ENCODE measurements around the gene SERINC1. TPM values are rescaled to one million over a fixed set of nuclear protein-coding genes. Genes with fewer than 3 reads are reported as not detected.

The SERINC1 gene
- total RNA-seq, 4 donors from 2014 or later = 52.2 to 137 (median 78.6) TPM

- no peaks in the 10 kb centered on the region for H3K27me3 ChIP-seq
- no peak overlapping the region for H3K4me3 ChIP-seq
- H3K9me3 ChIP-seq = no peaks in the 10 kb centered on the region
- intact Hi-C loops (cut with DNase I) = no loop called here
- DNase-seq = no peak
- 76 to 77% methylated on average over 4 of the region's 4 CpGs for WGBS, 2 donors
- no peak overlapping the region for H3K27ac ChIP-seq
- peaks cover 0 to 26% (median 8%) of the 10 kb centered on the region in 3 donors for H3K4me1 ChIP-seq
- TF ChIP-seq CTCF (IDR thresholded peaks at IDR 0.05) = no peak
- TF ChIP-seq POLR2A (IDR thresholded peaks at IDR 0.05) = no peak
- peaks cover 0 to 82% (median 15%) of the 10 kb centered on the region in 3 donors for H3K36me3 ChIP-seq
Measured at GRCh38 chr6:122454673-122455072, 16.9 kb downstream of the SERINC1 start.

- WGBS, 2 donors = 63 to 67% methylated on average over 1 of the region's 1 CpG
- Histone ChIP-seq H3K9me3 (no peaks in the 10 kb centered on the region), H3K4me1 (peaks cover 0 to 4% (median 0%) of the 10 kb centered on the region in 3 donors), H3K27me3 (no peaks in the 10 kb centered on the region), H3K27ac (no peak overlapping the region), H3K4me3 (no peak overlapping the region), H3K36me3 (peaks cover 6 to 98% (median 15%) of the 10 kb centered on the region in 3 donors)
- no peak for DNase-seq
- TF ChIP-seq POLR2A (IDR thresholded peaks at IDR 0.05) (no peak), CTCF (IDR thresholded peaks at IDR 0.05) (no peak)
- intact Hi-C loops (cut with DNase I) = no loop called here
Measured at GRCh38 chr6:122452509-122452908, 19.1 kb downstream of the SERINC1 start.

GRCh38 chr6:122449069-122449468 lies 22.5 kb downstream of the SERINC1 start:
- Histone ChIP-seq H3K4me1 (no peaks in the 10 kb centered on the region), H3K27me3 (no peaks in the 10 kb centered on the region), H3K9me3 (no peaks in the 10 kb centered on the region), H3K36me3 (peaks cover 6 to 100% (median 18%) of the 10 kb centered on the region in 3 donors), H3K27ac (no peak overlapping the region), H3K4me3 (no peak overlapping the region)
- 91 to 100% methylated on average over 1 of the region's 1 CpG for WGBS, 2 donors
- intact Hi-C loops (cut with DNase I) = no loop called here
- no peak for TF ChIP-seq POLR2A (IDR thresholded peaks at IDR 0.05)
- TF ChIP-seq CTCF (IDR thresholded peaks at IDR 0.05) = no peak
- no peak for DNase-seq

GRCh38 chr6:122445274-122445673 lies 26.3 kb downstream of the SERINC1 start:
- no peak overlapping the region for H3K27ac ChIP-seq
- H3K4me3 ChIP-seq = no peak overlapping the region
- H3K36me3 ChIP-seq = peaks cover 3 to 99% (median 6%) of the 10 kb centered on the region in 3 donors
- intact Hi-C loops (cut with DNase I) = no loop called here
- TF ChIP-seq CTCF (IDR thresholded peaks at IDR 0.05) (no peak), POLR2A (IDR thresholded peaks at IDR 0.05) (no peak)
- 67% methylated on average over 1 of the region's 1 CpG; no CpG with 5 or more reads in 1 of the 2 donors for WGBS, 2 donors
- no peak for DNase-seq
- H3K9me3 ChIP-seq = no peaks in the 10 kb centered on the region
- H3K4me1 ChIP-seq = no peaks in the 10 kb centered on the region
- H3K27me3 ChIP-seq = no peaks in the 10 kb centered on the region

- H3K4me1 ChIP-seq = no peaks in the 10 kb centered on the region
- WGBS, 2 donors = 85 to 88% methylated on average over 1 of the region's 1 CpG
- peaks cover 0 to 91% (median 6%) of the 10 kb centered on the region in 3 donors for H3K36me3 ChIP-seq
- no peaks in the 10 kb centered on the region for H3K9me3 ChIP-seq
- H3K4me3 ChIP-seq = no peak overlapping the region
- no peaks in the 10 kb centered on the region for H3K27me3 ChIP-seq
- DNase-seq = no peak
- TF ChIP-seq POLR2A (IDR thresholded peaks at IDR 0.05) (no peak), CTCF (IDR thresholded peaks at IDR 0.05) (no peak)
- no peak overlapping the region for H3K27ac ChIP-seq
- intact Hi-C loops (cut with DNase I) = no loop called here
Measured at GRCh38 chr6:122438975-122439374, 32.6 kb downstream of the SERINC1 start.

Data from esophagus squamous epithelium (tissue), 5 donors.